Mononuclear cell (primary cell): ENCODE data around the gene TBR1. TPM values are rescaled to one million over a fixed set of nuclear protein-coding genes. Genes with fewer than 3 reads are reported as not detected.

Experiments
- H3K27me3 ChIP-seq: 2 replicates; pipeline ENCODE4 v1.6.0; 2011; ENCODE audit warnings: low read length, control low read depth; ENCODE audit not compliant: insufficient read depth
- H3K4me1 ChIP-seq: 2 replicates; pipeline ENCODE4 v1.5.1; 2011; ENCODE audit warnings: mild to moderate bottlenecking, low read length, control low read depth; ENCODE audit not compliant: insufficient read depth
- H3K4me3 ChIP-seq: 2 replicates; pipeline ENCODE4 v1.5.1; 2011; ENCODE audit warnings: mild to moderate bottlenecking, low read length, moderate library complexity
- H3K9me3 ChIP-seq: 2 replicates; pipeline ENCODE4 v1.5.1; 2011; ENCODE audit warnings: low read depth, mild to moderate bottlenecking, control low read depth, low read length
- total RNA-seq: library from RNA; depleted of rRNA; stranded (reverse); fragments of >200 nt; gene quantifications from one replicate; pipeline ENCODE4 v1.2.3, GENCODE V29; 2012

The TBR1 gene
- total RNA-seq, 1 donor, result 0.10 TPM

DNA sequence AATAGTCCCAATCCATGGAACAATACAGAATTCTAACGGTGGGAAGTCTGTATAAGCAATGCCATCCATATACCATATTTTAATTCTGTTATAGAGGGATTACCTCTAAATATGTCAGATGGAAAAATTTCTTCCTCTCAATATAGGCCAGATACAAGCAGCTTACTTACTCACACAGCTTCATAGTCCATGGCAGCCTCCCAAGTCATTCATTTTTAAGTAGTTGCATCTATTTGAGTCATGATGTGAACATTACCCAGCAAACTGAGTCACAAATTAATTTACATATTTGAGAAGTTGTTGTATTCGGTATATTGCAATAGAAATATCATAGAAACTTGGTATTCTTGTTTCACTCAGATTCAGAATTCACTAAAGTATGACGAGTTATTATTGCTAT, 20.3 kb downstream of the TBR1 start:
- Histone ChIP-seq H3K9me3 (no peaks in the 10 kb centered on the region), H3K4me1 (no peaks in the 10 kb centered on the region), H3K4me3 (no peak overlapping the region), H3K27me3 (peaks cover 51% of the 10 kb centered on the region)

DNA sequence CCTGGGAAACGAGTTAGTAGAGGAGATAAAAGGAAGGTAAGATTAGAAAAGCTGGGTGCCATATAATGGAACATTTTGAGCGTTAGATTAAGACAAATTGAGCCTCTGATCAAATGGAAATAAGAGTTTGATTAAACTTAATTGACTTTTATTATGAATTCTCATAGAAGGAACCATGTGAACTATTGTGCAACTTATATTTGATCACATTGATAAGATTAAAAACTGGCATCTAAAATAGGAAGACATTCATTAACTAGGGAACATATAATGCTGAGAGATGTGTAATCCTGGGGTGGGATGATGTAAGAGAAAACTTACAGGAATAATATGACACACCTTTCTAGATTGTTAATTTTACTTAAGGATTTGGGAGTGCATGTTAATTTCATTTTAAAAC, 22.5 kb downstream of the TBR1 start:
- Histone ChIP-seq H3K27me3 (peaks cover 37% of the 10 kb centered on the region), H3K4me3 (no peak overlapping the region), H3K4me1 (no peaks in the 10 kb centered on the region), H3K9me3 (no peaks in the 10 kb centered on the region)

DNA sequence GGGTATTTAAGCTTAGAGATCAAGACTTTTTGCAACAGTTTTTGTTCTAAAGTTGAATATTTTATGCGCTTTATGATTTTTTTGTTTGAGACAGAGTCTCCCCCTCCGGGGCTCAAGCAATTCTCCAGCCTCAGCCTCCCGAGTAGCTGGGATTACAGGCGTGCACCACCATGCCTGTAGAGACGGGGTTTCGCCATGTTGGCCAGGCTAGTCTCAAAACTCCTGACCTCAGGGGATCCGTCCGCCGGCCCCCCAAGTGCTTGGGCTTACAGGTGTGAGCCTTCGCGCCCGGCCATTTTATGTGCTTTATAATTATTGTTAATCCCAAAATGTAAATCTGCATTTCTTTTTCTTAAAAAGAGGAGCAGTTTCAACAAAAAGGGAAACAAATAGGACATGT, 29.0 kb downstream of the TBR1 start:
- peaks cover 8% of the 10 kb centered on the region for H3K27me3 ChIP-seq
- H3K4me3 ChIP-seq, result no peak overlapping the region
- H3K4me1 ChIP-seq, result no peaks in the 10 kb centered on the region
- H3K9me3 ChIP-seq, result no peaks in the 10 kb centered on the region

DNA sequence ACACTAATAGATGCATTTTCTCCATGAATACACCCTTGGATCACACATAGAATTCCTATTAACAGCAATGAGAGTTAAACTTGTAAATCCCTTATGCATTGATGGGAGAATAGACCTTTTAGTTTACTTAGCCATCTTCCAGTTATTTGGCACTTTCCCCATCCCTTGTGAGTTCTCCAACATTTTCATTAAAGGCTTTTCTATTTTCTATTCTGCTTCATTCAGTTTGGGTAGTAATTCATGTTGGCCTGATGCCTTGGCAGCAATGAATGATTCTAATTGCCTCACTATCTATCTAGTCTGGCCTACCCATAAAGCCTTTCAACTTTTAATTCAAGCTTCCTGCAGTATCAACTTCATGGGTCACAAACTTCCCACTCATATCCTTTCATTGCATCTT, 32.3 kb downstream of the TBR1 start:
- H3K27me3 ChIP-seq, result peaks cover 8% of the 10 kb centered on the region
- no peak overlapping the region for H3K4me3 ChIP-seq
- no peaks in the 10 kb centered on the region for H3K9me3 ChIP-seq
- H3K4me1 ChIP-seq, result no peaks in the 10 kb centered on the region

DNA sequence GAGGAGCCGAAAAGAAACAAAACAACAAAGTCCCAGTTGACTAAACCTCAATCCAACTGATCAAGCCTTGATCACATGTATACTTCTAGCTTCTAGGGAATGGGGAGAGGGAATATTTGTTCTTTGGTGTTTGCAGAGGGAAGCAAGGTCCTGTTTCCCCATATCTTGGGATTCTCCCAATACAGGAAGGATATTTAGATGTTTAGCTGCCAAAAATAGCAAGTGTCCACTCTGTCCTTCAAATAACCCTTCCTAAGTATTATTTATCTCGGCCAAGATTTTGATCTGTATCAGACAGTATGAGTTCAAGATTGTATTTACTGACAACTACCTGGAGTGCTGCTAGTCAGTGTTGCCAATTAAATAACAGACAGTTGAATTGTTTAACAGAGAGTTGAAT, 55.5 kb downstream of the TBR1 start:
- Histone ChIP-seq H3K9me3 (no peaks in the 10 kb centered on the region), H3K4me1 (no peaks in the 10 kb centered on the region), H3K4me3 (no peak overlapping the region), H3K27me3 (no peaks in the 10 kb centered on the region)

DNA sequence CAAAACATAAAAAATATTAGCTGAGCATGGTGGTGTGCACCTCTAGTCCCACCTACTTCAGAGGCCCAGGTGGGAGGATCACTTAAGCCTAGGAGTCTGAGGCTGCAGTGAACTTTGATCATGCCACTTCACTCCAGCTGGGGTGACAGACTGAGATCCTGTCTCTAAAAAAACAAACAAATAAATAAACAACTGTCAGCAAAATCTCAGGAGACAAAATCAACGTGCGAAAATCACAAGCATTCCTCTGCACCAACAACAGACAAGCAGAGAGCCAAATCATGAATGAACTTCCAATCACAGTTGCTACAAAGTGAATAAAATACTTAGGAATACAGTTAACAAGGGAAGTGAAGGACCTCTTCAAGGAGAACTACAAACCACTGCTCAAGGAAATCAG, 58.8 kb downstream of the TBR1 start:
- no peak overlapping the region for H3K4me3 ChIP-seq
- H3K9me3 ChIP-seq, result no peaks in the 10 kb centered on the region
- no peaks in the 10 kb centered on the region for H3K27me3 ChIP-seq

More for the DNA sequence above, 58.8 kb downstream of the TBR1 start:
- H3K4me1 ChIP-seq, result no peaks in the 10 kb centered on the region

Other genes with a start within 250 kb of the TBR1 start
- gene PSMD14, start 107.9 kb upstream of the TBR1 start, total RNA-seq, result 34.2 TPM
- 0.31 TPM for gene SLC4A10, start 208.1 kb downstream of the TBR1 start, total RNA-seq